Pancreas (tissue), 10 donors: ENCODE data around the gene IDE. TPM values are rescaled to one million over a fixed set of nuclear protein-coding genes. Genes with fewer than 3 reads are reported as not detected.
"Not testable (repeated sequence)": the region's sequence is repeated elsewhere in the genome, so short reads cannot be mapped to it uniquely, and the experiment has no call there.

ENCODE experiments used
- ATAC-seq, 4 donors: fragments of 200-7000 bp; cut with Tn5 transposase; one replicate each; pipeline versions ENCODE4 v1.8.0 to v1.9.1; 2020; ENCODE audit warnings: mild to moderate bottlenecking in 4 of 4, moderate library complexity in 4 of 4
- DNase-seq, 6 donors: peaks; one replicate each; pipeline ENCODE4 v3.0.0-alpha.2; 2020
- FAIRE-seq: peaks from 2 replicates; lab custom pipeline; 2012; peaks lifted over from hg19 to GRCh38; lab: Jason Lieb, UNC
- H3K27ac ChIP-seq, 4 donors: fragments of 200-600 bp; sonication (generic); 1 replicate in 3 of 4; 2 replicates in 1 of 4; pipeline versions ENCODE4 v1.5.0 to v1.8.0; 2020
- H3K27me3 ChIP-seq, 4 donors: fragments of 200-600 bp; one replicate each; pipeline ENCODE4 v1.8.0; 2021
- H3K36me3 ChIP-seq, 3 donors: fragments of 200-600 bp; sonication (generic) in 1 of 3; one replicate each; pipeline versions ENCODE4 v1.5.0 to v1.8.0; 2020 to 2021
- H3K4me1 ChIP-seq, 3 donors: fragments of 200-600 bp; one replicate each; pipeline ENCODE4 v1.8.0; 2021
- H3K4me3 ChIP-seq, 4 donors: fragments of 200-600 bp; sonication (generic) in 2 of 4; one replicate each; pipeline versions ENCODE4 v1.5.0 to v1.8.0; 2020 to 2021
- H3K9me3 ChIP-seq, 4 donors: fragments of 200-600 bp; one replicate each; pipeline ENCODE4 v1.8.0; 2021
- WGBS, 2 donors: extraction: QIAGEN DNeasy Blood & Tissue Kit; methylation state at CpG; one replicate each; pipeline ENCODE4 v1.1.7; 2013; 5-methylcytosine and 5-hydroxymethylcytosine counted together
- intact Hi-C, 3 donors: fragments of 100-400 bp; cut with DNase I; formaldehyde crosslinking; loops; one replicate each; pipeline versions ENCODE4 v1.11.1 to v1.14.2; 2022
- polyA plus RNA-seq, 2 donors: library from polyadenylated mRNA; stranded (reverse); fragments of 200-250 nt; gene quantifications; one replicate each; pipeline ENCODE4 v1.2.3, GENCODE V29; 2013
- total RNA-seq, 6 donors: library from RNA; stranded (reverse); fragmentation: NEBNext Ultra II Directional in 4 of 6; extraction: Animal tissue kit (Norgen Biotek cat#: 25700) in 4 of 6; gene quantifications; one replicate each; pipeline versions ENCODE4 v1.2.1 to v1.2.4, GENCODE V29; 2021 to 2023
- TF ChIP-seq, protein P1 (sequence below), 4 donors: fragments of 200-600 bp; sonication (generic) in 3 of 4; IDR thresholded peaks; one replicate each; pipeline versions ENCODE4 v1.5.0 to v1.8.0; 2021; ENCODE audit warnings: antibody characterized with exemption in 4 of 4
- donor health status: healthy with polysubstance abuse.
- donor health status: DM: no; HTN: no; CAD: no; lungs with moderate emphysema.
- donor health status: DM: no; HTN: no; CAD: no.
- donor health status: control.
- donor health status: control.
- donor health status: Bipolar disorder and iron deficiency.
- donor health status: DM: yes; HTN: yes; CAD: no.
- donor health status: DM: no; HTN: no; CAD: no.
- donor health status: DM: no; HTN: no; CAD: no.
- donor health status: DM: yes; HTN: yes; CAD: no.

The IDE gene
- total and polyA plus RNA-seq, 8 donors = 8.2 to 30.3 (median 20.3) TPM

DNA sequence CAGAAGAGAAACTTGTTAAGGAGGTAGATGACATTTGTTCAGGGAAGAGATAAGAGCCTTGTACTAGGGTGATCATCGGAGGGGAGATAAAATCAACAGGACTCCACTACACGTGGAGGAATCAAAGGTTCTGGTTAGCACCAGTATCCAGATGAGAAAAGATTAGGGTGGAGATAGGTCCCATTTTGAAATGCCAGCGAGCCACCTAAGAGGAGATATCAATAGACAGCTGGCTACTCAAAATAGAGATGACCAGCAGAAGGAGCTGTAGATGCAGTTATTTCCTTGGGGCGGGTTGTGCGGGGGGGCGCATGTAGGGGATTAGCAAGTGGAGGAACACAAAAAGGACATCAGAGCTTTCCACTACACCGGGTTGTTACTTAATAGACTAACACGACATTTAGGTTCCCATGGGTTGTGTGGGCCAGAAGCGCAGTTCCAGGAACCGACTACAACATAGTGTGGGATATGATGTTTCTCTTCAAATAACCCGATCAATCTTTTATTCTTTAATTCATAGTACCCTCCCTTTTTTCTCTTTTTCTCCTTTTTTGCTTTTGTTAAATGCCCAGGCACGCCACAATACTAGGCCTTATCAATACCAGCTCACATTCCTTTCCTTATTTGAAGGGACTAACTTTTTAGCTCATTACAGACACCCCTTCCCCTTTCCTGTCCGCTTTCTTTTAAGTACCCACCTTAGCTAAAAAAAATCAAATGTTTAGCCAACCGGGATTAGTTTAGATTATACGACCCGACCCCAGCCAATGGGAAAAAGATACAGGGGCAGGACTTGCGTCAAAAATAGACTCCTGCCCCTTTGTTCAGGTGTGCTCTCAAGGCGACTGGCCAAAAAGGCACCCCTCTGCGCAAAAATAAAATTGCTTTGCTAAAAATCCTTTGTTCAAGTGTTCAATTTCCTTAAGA is 17.0 kb upstream of the IDE start:
- 54 to 58% methylated on average over 19 of the region's 19 CpGs for WGBS, 2 donors
- DNase-seq (peak in 2 of 6 donors; percentile 11 to 22), FAIRE-seq (no peak), ATAC-seq (peak in 3 of 4 donors; percentile 0 to 8 (median 7))
- Histone ChIP-seq H3K4me1 (peaks cover 0 to 12% (median 6%) of the 10 kb centered on the region in 3 donors), H3K27ac (peak overlapping the region; percentile 78 to 93 (median 82)), H3K36me3 (no peaks in the 10 kb centered on the region), H3K27me3 (no peaks in the 10 kb centered on the region), H3K4me3 (peak overlapping the region in 3 of 4 donors; percentile 32 to 78 (median 67)), H3K9me3 (no peaks in the 10 kb centered on the region)
- intact Hi-C loops = no loop called here
- TF ChIP-seq, protein P1, sequence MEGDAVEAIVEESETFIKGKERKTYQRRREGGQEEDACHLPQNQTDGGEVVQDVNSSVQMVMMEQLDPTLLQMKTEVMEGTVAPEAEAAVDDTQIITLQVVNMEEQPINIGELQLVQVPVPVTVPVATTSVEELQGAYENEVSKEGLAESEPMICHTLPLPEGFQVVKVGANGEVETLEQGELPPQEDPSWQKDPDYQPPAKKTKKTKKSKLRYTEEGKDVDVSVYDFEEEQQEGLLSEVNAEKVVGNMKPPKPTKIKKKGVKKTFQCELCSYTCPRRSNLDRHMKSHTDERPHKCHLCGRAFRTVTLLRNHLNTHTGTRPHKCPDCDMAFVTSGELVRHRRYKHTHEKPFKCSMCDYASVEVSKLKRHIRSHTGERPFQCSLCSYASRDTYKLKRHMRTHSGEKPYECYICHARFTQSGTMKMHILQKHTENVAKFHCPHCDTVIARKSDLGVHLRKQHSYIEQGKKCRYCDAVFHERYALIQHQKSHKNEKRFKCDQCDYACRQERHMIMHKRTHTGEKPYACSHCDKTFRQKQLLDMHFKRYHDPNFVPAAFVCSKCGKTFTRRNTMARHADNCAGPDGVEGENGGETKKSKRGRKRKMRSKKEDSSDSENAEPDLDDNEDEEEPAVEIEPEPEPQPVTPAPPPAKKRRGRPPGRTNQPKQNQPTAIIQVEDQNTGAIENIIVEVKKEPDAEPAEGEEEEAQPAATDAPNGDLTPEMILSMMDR (IDR thresholded peaks at IDR 0.05) = no peak

DNA sequence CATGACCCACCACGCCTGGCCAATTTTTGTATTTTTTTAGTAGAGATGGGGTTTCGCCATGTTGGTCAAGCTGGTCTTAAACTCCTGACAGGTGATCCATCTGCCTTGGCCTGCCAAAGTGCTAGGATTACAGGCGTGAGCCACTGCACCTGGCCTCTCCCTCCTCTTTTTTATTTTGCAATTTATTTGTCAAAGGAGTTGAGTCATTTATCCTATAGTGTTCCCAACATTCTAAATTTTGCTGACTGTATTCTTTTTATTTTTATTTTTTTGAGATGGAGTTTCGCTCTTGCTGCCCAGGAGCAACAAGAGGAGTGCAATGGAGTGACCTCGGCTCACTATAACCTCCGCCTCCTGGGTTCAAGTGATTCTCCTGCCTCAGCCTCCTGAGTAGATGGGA is 8.5 kb upstream of the IDE start:
- H3K4me3 ChIP-seq, H3K9me3 ChIP-seq, ATAC-seq, FAIRE-seq, DNase-seq, H3K36me3 ChIP-seq, H3K27me3 ChIP-seq, H3K27ac ChIP-seq, intact Hi-C loops, H3K4me1 ChIP-seq: not testable (repeated sequence)
- 87 to 89% methylated on average over 6 of the region's 6 CpGs for WGBS, 2 donors

DNA sequence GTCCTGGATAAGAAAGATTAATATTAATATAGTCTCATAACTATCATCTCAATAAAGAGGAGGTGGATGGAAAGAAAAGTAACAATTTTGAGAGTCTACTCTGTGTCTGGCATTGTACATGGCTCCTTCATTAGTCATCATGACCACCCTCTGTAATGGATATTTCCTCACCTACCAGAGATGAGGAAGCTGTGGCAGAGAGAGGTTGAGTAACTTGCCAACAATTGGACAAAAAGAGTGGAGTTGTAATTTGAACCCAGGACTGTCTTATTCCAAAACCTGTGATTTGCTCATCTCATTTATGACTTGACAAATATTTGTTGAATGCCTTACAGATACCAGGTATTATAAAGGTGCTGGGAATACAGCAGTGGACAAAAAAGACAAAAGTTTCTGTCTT is 2.1 kb upstream of the IDE start:
- no peak overlapping the region for H3K4me3 ChIP-seq
- H3K36me3 ChIP-seq = no peaks in the 10 kb centered on the region
- FAIRE-seq = no peak
- TF ChIP-seq, protein P1 (IDR thresholded peaks at IDR 0.05) = no peak
- no peaks in the 10 kb centered on the region for H3K9me3 ChIP-seq
- intact Hi-C loops = loop anchor here in 2 of 3 donors (5.0 to 10.0 kb wide), 2 partner anchors 59 to 61 kb away; no protein-coding TSS in a partner anchor
- H3K4me1 ChIP-seq = peaks cover 0 to 16% (median 13%) of the 10 kb centered on the region in 3 donors
- no peak for DNase-seq
- no peak overlapping the region for H3K27ac ChIP-seq
- no peaks in the 10 kb centered on the region for H3K27me3 ChIP-seq
- no peak for ATAC-seq

DNA sequence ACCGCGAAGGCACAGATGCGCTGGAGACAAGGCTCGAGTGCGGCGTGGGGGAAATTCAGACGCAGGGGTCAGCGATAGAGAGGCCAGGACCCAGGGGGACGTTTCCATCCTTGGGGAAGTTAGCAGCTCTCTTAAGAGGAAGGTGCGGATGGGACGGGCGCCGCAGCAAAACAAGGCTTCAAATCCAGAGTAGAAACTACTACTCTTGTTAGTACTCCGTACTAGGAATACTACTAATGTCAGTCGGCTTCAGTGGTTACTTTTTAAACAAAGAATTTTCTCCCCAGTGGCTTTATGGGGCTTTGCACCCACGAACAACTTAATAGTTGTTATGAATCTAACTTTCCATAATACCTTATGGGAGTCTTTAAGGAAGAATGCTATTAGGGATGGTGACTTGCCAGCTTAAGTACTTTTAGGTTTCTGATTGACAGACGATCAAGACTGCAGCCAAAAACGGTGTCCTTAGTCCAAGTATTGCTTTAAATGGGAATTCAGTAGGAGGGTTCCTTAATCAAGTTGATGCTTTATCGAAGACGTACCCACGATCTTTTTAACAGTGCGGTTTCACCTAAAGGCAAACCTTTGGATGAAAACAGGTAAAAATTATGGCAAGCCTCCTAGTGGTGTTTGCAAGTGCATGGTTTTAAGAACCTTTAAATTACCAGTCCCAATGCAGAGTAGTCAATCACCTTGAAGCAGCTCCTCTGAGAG is 812 bp upstream of the IDE start:
- FAIRE-seq (no peak), DNase-seq (no peak), ATAC-seq (peak in 3 of 4 donors; percentile 2 to 10 (median 2))
- Histone ChIP-seq H3K27me3 (no peaks in the 10 kb centered on the region), H3K9me3 (no peaks in the 10 kb centered on the region), H3K36me3 (no peaks in the 10 kb centered on the region), H3K4me1 (peaks cover 0 to 16% (median 13%) of the 10 kb centered on the region in 3 donors), H3K4me3 (peak overlapping the region; percentile 75 to 98 (median 84)), H3K27ac (peak overlapping the region; percentile 87 to 94 (median 93))
- intact Hi-C loops = loop anchor here in 2 of 3 donors (5.0 to 10.0 kb wide), 2 partner anchors 57 to 60 kb away; no protein-coding TSS in a partner anchor
- 3% methylated on average over 22 of the region's 22 CpGs for WGBS, 2 donors
- TF ChIP-seq, protein P1 (IDR thresholded peaks at IDR 0.05) = peak in 1 of 4 donors; percentile 1
